Progenitor cell of endocrine pancreas (in vitro differentiated cells): Measurements from ENCODE around the gene EPS8L3. TPM values are rescaled to one million over a fixed set of nuclear protein-coding genes. Genes with fewer than 3 reads are reported as not detected.

Experiments used
- DNase-seq: peaks from one replicate; pipeline ENCODE4 v3.0.0; 2021; ENCODE audit warnings: low spot score; ENCODE audit not compliant: unreplicated experiment
- H3K27ac Mint-ChIP-seq: 2 replicates; pipeline ENCODE4 v1.8.0; 2021; ENCODE audit warnings: mild to moderate bottlenecking, moderate library complexity, mixed read lengths
- H3K27me3 Mint-ChIP-seq: 2 replicates; pipeline ENCODE4 v1.8.0; 2021; ENCODE audit warnings: mixed read lengths
- H3K36me3 Mint-ChIP-seq: 2 replicates; pipeline ENCODE4 v1.8.0; 2022; ENCODE audit warnings: mixed read lengths; ENCODE audit not compliant: insufficient read depth
- H3K4me1 Mint-ChIP-seq: 2 replicates; pipeline ENCODE4 v1.8.0; 2021; ENCODE audit warnings: low read depth, mixed read lengths
- H3K4me3 Mint-ChIP-seq: 2 replicates; pipeline ENCODE4 v1.8.0; 2021; ENCODE audit warnings: low read depth, mild to moderate bottlenecking, moderate library complexity, mixed read lengths
- H3K9me3 Mint-ChIP-seq: 2 replicates; pipeline ENCODE4 v1.8.0; 2021; ENCODE audit warnings: low read depth, mixed read lengths
- CTCF ChIP-seq: fragments of 200-600 bp; sonication (generic); IDR thresholded peaks from one replicate; pipeline ENCODE4 v1.5.0; 2021; ENCODE audit warnings: antibody characterized with exemption, mild to moderate bottlenecking; ENCODE audit not compliant: unreplicated experiment
- total RNA-seq: library from RNA; stranded (reverse); gene quantifications from 2 replicates; pipeline ENCODE4 v1.2.1, GENCODE V29; 2021

Gene EPS8L3
- total RNA-seq, 1 donor from 2014 or later: 9.5 TPM

- no peaks in the 10 kb centered on the region for H3K27me3 Mint-ChIP-seq
- no peaks in the 10 kb centered on the region for H3K9me3 Mint-ChIP-seq
- H3K36me3 Mint-ChIP-seq: no peaks in the 10 kb centered on the region
- no peak for DNase-seq
- peaks cover 22% of the 10 kb centered on the region for H3K4me1 Mint-ChIP-seq
- peak; percentile 52 for TF ChIP-seq CTCF
- no peak overlapping the region for H3K27ac Mint-ChIP-seq
- no peak overlapping the region for H3K4me3 Mint-ChIP-seq
Measured at GRCh38 chr1:109788695-109789521, 25.2 kb upstream of the EPS8L3 start.

GRCh38 chr1:109787845-109788601 is 24.3 kb upstream of the EPS8L3 start:
- Mint-ChIP-seq H3K27me3 (no peaks in the 10 kb centered on the region), H3K27ac (peak overlapping the region; percentile 41), H3K36me3 (no peaks in the 10 kb centered on the region), H3K4me3 (no peak overlapping the region), H3K4me1 (peaks cover 23% of the 10 kb centered on the region), H3K9me3 (no peaks in the 10 kb centered on the region)
- TF ChIP-seq CTCF: no peak
- no peak for DNase-seq

- Mint-ChIP-seq H3K36me3 (no peaks in the 10 kb centered on the region), H3K4me3 (no peak overlapping the region), H3K27me3 (no peaks in the 10 kb centered on the region), H3K9me3 (no peaks in the 10 kb centered on the region), H3K4me1 (peaks cover 28% of the 10 kb centered on the region), H3K27ac (no peak overlapping the region)
- no peak for DNase-seq
- TF ChIP-seq CTCF: no peak
Measured at GRCh38 chr1:109787211-109787844, 23.6 kb upstream of the EPS8L3 start.

- H3K4me1 Mint-ChIP-seq: peaks cover 20% of the 10 kb centered on the region
- H3K36me3 Mint-ChIP-seq: no peaks in the 10 kb centered on the region
- no peak for TF ChIP-seq CTCF
- no peak overlapping the region for H3K27ac Mint-ChIP-seq
- H3K9me3 Mint-ChIP-seq: no peaks in the 10 kb centered on the region
- H3K4me3 Mint-ChIP-seq: no peak overlapping the region
- no peak for DNase-seq
- no peaks in the 10 kb centered on the region for H3K27me3 Mint-ChIP-seq
Measured at GRCh38 chr1:109786531-109787021, 22.9 kb upstream of the EPS8L3 start.

- H3K36me3 Mint-ChIP-seq: no peaks in the 10 kb centered on the region
- no peak for TF ChIP-seq CTCF
- peaks cover 17% of the 10 kb centered on the region for H3K4me1 Mint-ChIP-seq
- no peak overlapping the region for H3K4me3 Mint-ChIP-seq
- H3K27ac Mint-ChIP-seq: no peak overlapping the region
- H3K9me3 Mint-ChIP-seq: no peaks in the 10 kb centered on the region
- no peaks in the 10 kb centered on the region for H3K27me3 Mint-ChIP-seq
- DNase-seq: no peak
Measured at GRCh38 chr1:109786112-109786480, 22.4 kb upstream of the EPS8L3 start.
